GM19238 (cell line): ENCODE data around the gene KCNQ5.

Experiments
- DNase-seq: peaks from one replicate; pipeline ENCODE4 v3.0.0; 2011; ENCODE audit warnings: low spot score; ENCODE audit not compliant: insufficient read length

KCNQ5 gene

DNA sequence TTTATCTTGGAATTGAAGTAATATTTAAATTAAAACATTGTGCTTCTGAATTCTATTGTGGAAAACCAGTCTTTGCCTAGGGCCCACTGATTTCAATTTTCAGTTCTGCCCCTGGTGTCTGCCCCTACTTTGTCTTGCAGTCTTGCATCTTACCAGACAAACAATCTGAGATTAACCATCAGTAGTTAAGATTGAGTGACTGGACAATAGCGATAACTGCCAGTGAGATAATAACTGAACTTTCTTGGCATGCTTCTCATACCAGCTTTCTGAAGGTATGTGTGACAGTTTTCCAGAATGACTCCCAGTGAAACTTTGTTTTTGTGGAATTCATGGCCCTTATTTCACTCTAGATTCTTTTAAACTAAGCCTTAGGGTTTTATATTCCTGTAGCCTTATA is 53.5 kb downstream of the KCNQ5 start:
- DNase-seq, result no peak

DNA sequence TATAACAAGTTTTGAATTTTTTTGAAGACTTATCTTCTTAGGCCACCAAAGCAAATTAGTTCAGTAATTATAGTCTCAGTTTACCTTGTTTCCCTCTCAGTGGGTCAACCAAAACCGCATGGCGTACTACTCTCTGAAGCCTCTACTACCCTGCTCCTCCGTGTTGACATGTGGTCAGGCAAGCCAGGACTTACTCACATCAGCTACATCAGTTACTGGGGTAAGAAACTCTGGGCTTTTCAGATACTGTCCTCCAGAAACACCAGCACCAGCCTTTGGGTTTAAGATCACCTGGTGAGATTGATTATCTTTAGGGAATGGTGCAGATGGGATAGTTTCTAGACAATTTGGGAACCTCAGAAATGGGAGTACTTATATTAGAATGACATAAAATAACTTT is 55.1 kb downstream of the KCNQ5 start:
- no peak for DNase-seq

DNA sequence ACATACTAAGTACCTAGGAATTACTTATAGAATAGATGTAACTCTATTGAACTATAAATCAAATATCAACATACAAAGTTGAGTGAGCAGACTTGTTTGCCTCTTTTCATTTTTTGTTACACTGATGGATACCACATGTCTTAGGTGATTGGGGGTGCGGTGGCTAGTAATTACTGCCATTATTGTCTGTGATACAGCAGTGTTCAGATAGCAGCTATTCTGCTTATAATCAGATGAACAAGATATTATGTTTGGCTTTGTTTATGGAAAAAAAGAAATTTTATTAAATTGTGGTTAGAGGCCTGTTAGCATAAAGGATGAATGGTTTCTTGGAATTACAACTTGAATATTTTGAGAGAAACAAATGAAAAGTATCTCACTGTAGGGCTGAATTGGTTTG is 55.9 kb downstream of the KCNQ5 start:
- no peak for DNase-seq

DNA sequence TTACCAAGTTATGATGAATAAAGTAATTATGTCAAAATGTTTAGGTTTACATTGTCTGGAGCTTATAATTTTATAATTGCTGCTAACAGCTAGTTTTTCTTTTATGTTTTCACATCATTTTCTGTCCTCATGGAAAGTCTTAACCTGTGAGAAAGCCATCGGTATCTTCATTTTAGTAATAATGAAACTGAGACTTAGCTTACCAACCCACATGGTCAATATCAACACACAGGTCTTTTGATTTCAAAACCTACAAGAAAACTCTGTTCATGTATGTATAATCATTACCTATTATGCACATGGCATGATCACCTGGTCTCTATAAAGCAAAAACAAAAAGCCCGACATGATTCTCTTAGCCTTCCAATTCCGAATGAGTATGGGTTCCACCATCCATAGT is 61.9 kb downstream of the KCNQ5 start:
- peak; percentile 16 for DNase-seq

DNA sequence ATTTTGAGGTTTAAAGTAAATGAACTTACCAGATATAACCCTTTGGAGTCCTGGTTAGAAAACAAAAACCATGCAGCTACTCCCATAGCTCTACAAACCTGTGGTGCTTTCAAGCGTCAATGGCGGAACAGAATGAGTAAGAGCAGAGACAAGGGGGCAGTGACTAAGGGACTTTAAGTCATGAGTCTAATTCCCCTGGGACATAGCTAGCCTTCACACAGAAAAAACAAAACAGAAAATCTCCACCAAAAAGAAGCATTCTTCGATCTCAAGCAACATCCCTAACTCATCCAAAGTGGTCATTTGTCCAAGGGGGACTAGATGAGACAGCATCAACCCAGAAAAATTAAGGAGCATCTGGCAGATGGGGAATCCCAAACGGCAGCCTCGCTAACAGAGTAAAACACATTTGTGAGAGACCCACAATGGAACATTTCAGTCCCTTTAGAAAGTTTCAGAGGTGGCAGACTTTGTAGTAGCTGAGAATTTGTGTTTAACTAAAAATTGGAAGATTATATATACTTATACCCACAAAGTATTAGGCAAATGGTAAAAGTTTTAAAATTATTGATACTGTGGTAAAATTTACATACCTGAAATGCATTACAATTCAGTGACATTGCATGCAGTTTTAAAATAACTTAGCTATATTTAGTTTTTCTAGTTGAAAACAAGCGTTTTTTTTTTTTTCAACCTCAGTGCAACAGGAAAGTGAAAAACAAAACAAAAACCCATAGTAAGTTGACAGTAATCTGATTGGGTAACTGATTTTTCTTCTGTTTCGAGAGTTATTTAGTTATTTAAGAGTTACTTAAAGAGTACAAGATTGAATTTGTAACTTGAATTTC is 67.5 kb downstream of the KCNQ5 start:
- peak; percentile 30 for DNase-seq

DNA sequence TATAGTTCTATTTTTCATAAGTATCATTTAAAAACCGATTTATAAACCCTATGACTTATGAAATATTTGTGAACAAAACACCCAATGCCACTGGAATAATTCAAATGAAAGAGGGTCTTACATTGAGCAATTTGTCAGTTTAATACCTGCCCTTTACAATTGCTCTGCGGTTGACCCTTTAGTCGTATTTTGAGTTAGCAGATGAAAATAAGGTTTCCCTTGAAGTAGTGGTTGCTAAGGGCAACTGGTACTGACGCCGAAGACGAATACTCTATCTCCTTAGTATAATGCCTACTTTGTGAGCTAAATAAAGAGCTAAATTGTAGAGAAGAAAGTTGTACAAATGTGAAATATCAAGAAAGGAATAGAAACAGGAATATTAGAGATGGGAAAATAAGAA is 69.4 kb downstream of the KCNQ5 start:
- no peak for DNase-seq

DNA sequence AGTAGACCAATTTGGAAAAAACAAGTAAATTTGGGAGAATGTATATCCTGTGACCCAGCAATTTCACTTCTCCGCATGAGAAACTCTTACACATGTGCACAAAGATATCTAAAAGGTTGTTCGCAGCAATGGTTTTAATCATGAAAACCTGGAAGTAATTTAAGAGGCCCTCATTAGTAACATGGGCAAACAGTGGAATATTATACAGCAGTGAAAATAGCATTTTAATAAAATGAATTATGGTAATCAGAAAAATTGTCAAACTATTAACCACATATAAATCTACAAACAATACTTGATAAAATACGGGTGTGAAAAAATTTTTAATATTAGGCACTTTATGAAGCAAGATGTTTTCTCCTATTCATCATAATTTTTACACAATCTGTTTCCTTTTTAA is 74.2 kb downstream of the KCNQ5 start:
- DNase-seq, result no peak

DNA sequence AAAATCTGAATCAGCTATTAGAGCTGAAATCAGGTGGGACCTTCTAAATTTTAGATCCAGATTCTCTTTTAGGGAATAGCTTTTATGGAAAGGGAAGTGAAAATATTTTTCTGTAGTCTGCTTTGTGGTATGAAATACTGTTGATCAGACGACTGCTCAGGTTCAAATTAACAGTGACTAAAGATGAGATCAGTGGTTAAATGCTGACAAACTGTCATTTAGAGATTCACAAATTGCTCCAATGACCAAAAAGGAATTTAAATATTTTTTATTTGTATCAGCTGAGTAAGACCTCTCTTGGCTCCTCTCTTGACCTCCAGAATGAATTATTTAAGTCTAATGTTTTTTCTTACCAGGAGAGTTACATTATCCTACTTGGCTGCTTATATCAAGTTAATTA is 77.3 kb downstream of the KCNQ5 start:
- DNase-seq, result no peak

DNA sequence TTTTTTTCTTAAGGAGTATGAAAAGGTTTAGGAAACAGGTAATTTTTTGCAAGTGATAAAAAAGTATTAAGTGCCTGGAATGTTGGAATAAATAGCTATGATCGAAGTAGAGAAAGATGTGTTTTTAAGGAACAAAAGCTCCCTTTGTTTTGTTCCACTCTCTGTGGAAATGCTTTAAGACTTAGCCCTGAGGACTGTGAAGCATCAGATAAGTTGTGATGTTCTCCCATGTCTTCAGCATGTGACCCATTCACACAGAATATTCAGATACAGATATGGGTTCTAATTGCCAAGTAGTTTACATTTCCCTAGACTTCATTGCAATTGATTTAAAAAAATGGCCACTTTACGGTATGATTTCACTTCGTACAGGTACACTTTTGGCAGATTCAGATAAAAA is 80.6 kb downstream of the KCNQ5 start:
- DNase-seq, result no peak

DNA sequence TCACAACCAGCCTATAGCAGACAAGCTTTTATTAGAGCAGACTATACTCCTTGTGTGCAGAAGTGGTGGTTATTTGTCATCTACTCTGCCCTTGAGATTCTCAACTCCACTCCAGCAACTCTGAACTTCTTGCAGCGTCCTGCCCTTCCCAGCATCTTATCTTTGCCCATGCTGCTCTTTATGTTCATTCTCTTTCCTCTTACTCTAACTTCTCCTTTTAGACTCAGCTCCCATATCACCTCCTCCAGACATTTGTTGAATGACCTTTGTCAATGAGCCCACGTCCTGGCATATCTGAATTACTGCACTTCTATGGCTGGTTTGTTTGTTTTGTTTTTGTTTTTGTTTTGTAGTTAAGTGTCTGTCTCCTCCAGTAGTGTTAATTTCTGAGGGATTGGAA is 81.2 kb downstream of the KCNQ5 start:
- no peak for DNase-seq

DNA sequence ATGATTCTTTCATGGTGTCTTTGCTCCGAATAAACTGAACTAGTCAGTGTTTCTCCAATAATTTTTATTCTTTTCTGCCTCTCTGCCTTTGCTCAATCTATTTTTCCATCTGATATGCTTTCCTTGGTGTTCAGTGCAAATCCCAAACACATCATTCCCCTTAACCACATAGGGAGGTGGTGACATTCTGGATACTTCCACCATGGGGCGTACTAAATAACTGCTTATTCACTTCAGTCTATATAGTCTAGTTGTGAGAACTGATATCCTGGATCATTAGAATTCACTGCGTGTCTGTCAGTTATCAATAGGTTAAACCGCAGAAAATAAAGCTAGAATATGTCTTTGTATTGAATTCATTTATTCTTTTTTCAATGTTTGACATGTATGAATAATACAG is 83.1 kb downstream of the KCNQ5 start:
- DNase-seq, result no peak

DNA sequence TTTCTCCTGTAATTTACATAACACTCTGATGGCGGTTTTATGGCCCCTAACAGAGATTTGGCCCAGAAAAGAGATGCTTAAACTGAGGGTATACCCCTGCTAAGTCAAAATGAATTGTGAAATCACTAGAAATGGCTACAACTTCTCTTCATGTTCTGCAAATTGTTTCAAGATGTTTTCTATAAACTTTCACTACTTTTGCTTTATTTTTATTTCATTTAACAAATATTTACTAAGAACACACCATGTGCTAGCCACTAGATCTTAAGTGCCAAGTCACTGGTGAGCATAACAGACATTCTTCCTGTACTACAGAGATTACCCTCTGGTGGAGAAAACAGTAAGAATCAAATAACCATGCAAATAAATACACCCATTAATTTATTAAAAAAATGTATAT is 87.6 kb downstream of the KCNQ5 start:
- no peak for DNase-seq

DNA sequence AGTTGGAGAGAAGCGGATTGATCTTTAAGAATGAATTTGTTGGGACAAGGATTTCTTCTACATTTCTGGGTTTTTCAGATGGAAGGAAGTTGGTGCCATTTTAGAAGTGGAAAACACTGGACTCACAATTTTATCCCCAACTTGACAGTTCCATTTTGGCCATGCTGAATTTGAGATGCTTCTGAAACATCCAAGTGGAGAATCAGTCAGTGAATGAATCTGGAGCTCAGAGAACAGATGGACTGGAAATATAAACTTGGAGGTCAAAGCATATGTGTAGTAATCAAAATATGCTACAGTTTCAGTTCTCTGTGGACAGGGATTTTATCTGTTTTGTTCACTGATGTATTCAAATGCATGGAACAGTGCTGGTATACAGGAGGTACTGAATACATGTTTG is 89.9 kb downstream of the KCNQ5 start:
- DNase-seq, result no peak

DNA sequence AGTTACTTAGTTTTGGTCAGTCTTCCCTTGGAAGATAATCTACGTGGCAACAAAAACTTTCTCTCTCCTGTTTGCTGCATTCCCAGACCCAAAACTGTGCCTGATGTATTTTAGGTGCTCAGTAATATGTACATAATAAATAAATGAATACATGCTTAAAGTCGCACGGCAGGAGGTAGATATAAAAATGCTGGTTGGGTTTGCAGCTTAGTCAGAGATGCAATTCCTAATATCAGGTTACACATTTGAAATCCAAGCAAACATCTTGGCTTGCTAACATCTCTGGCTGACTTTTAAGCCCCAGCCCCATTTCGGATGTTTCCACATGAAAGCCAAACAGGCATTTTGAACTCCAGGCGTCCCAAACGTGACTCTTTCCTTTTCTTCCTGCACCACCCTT is 91.0 kb downstream of the KCNQ5 start:
- no peak for DNase-seq

DNA sequence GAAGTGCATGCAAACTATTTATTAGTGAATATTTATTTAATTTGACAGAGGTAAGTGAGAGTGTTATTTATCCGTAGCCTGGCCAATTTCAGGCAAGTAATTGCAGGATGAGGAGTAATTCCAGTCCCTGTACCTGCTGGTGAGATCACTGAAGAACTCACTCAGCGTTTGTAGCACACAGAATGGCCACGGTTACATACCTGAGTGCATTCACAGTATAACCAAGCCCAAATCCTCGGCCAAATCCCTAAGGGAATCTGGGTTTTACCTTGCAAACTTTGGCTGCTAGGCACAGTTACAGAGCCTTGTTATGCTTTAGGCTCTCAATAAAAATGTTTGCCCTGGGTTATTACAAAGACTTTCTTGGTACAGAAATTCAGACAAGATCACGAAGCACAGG is 93.3 kb downstream of the KCNQ5 start:
- DNase-seq, result no peak

DNA sequence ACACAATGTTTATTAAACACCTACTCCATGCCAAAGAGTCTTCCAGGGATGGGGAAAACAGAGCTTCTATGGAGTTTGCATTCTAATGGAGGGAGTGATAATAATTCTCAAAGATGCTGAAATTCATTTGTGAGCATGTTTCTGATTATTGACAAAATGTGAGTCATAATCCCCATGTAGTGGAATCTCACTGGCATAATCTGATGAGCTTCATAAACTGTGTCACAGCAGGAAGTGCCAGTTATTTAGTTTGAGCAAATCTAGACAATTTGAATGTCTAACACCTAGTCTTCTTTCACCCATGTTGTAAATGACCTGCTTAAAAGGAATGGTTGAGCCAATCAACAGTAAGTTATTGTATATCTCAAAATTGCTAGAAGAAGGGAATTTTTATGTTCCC is 95.1 kb downstream of the KCNQ5 start:
- no peak for DNase-seq

DNA sequence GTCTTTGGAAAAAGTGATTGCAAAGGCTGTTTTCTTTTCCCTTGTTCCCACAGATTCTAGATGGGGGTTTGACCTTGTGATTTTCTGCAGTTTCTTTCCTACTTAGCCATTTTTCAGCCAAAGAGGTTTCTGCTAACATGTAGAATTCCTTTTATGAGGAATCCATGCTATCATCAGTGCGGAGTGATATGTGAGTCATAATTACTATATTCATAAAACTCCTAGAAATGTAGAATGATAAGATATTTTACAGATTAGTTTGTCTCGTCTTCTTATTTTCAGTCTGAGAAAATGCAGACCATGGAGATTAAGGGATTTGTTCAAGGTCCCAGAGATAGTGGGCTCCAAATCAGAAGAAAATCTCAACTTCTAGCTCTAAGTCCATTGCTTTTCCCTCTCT is 98.6 kb downstream of the KCNQ5 start:
- no peak for DNase-seq

DNA sequence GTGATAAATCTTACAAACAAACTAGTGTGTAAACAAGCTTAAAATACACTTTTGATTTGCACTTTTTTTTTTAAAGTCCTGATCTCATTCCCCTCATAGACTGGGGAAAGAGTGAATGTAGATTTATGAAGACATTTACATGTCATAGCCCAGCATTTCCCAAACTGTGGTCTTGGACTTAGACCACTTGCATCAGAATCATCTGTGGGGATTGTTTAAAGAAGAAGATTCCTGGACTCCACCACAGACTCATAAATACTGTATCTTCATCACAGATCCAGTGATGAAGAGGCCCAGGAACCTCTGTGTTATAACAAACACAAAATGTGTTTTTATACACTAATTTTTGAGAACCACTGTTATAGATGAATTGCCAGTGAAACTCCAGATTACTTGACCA is 99.5 kb downstream of the KCNQ5 start:
- no peak for DNase-seq

DNA sequence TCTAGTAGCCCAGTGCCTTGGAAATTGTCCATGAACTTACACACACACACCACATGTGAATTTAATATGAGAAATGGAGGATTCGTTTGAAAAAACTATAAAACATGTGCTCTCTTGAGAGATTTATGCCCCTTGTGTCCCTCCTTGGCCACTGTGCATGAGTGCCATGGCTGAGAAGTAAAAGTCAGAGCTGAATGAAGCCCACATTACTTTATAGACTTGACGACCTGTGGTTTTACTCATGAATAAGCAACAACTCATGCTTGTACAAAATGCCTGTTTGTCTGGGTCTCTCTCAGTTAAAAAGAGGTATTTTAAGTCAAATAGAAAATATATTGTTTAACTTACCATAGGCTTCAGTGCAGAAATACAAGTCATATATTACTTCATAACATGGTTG is 102.7 kb downstream of the KCNQ5 start:
- DNase-seq, result peak; percentile 13

DNA sequence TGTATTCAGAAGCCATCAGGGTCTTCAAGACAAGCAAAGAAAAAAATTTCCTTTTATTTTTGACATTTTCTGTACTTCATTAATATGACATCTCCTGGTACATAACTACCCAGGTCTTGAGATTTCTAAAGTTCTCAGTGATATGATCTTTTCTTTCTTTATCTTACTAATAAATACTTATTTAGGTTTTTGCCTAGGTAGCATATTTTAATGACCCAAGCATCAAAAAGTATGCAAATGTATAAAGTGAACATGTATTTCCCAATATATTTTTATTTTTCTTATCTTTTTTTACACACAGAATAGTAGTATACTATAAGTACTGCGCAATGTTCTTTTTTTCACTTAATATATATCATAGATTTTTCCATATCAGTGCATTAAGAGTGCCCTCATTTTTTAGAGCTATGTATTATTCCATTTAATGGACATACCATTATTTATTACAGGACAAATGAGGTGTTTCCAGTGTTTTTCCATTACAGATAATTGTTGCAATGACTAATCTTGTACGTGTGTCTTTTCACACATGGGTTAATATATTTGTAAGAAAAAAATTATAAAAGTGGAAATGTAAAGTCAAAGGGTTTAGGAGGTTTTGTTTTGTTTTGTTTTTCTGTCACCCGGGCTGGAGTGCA is 107.0 kb downstream of the KCNQ5 start:
- no peak for DNase-seq

DNA sequence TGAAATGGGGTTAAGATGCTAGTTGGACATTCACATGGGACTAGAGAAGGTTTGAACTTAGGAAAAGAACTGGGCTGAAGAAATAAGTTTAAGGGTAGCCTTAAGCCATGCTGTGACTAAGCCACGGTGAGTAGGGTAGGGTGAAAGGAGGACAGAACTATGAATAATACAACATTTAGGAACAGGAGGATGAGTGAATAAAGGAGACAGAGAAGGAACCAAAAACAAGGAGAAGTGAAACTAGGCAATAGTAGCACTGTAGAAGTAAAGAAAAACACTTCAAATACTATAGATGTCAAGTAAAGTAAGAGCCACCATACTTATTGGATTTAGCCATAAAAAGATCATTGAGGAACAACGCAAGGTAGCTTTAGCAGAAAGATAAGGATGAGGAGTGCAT is 111.2 kb downstream of the KCNQ5 start:
- DNase-seq, result no peak

DNA sequence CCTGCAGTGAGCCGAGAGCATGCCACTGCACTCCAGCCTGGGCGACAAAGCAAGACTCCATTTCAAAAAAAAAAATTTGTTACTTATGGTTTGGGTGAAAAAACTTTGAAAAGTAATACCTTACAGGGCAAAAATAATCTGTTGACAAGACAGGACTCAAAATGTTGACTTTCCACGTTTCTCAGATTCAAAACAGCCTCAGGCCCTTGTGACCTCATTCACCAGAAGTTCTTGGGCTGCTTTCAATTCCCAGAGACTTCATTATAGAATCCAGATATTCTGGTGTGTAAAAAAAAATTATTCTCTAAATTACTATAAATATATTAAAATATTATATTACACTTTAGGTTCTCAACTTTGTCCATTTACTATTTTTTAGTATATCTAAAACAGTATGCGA is 116.2 kb downstream of the KCNQ5 start:
- no peak for DNase-seq

DNA sequence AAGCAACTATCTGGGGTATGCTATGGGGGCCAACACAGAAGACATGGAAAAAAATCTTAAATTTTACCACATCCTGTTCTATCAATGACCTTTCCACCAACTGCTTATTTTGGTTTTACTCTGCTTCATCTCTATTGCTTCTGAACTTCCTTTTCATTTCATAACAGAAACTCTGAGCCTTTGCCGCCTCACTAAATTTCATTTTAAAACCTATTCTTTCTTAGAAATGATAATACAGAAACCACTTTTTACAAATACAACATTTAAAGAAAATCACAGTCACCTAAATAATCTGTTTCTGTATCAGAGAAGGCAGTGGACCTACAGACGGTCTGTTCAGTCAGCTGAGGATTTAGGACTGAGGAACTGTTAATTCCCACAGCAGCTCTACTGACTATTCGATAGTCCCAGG is 117.5 kb downstream of the KCNQ5 start:
- DNase-seq, result no peak
